HCT116 (cell line): ENCODE measurements around the gene A3GALT2. TPM values are rescaled to one million over a fixed set of nuclear protein-coding genes. Genes with fewer than 3 reads are reported as not detected.

Experiments
- ATAC-seq: fragments of 200-7000 bp; cut with Tn5 transposase; 2 replicates; pipeline ENCODE4 v1.9.1; 2020; ENCODE audit warnings: mild to moderate bottlenecking, moderate library complexity
- BruUV-seq: library from RNA; stranded (reverse); fragments of 400-500 nt; replicated peaks from 2 replicates; lab custom pipeline; 2021; lab: Mats Ljungman, UMichigan
- CTCF ChIA-PET: fragments of 300-600 bp; sonication (Branson Sonifier 250); formaldehyde crosslinking; loops from one replicate; lab custom pipeline; 2021; ENCODE audit warnings: antibody characterized with exemption; lab: Charles Lee
- POLR2A ChIA-PET: fragments of 300-600, 350-600 bp; sonication (Branson Sonifier 250); formaldehyde crosslinking; loops from one replicate; lab custom pipeline; 2021; ENCODE audit warnings: antibody characterized with exemption; lab: Charles Lee
- RAD21 ChIA-PET, 2 experiments: fragments of 300-600 bp; sonication (Branson Sonifier 250); formaldehyde crosslinking; loops; one replicate each; lab custom pipeline; 2023; ENCODE audit warnings: low total read pairs in 2 of 2; ENCODE audit not compliant: uncharacterized antibody in 2 of 2, unreplicated experiment in 2 of 2, low non-redundant PET in 1 of 2; lab: Charles Lee
- DNase-seq: peaks from one replicate; pipeline ENCODE4 v3.0.0-alpha.2; 2010; ENCODE audit warnings: low read depth, low spot score
- H2AFZ ChIP-seq: fragments of 200-600 bp; shearing (Covaris generic), sonication (generic); 2 replicates; pipeline ENCODE4 v1.6.1; 2017; ENCODE audit warnings: low read depth, mixed run types, mixed read lengths, antibody characterized with exemption, low read length; ENCODE audit not compliant: poor library complexity, severe bottlenecking
- H3K27ac ChIP-seq: 2 replicates; pipeline ENCODE4 v1.5.1; 2012; ENCODE audit warnings: low read depth, low read length
- H3K27me3 ChIP-seq: fragments of 200-600 bp; sonication (generic); 2 replicates; pipeline ENCODE4 v1.6.1; 2016; ENCODE audit warnings: mixed run types, low read length, mixed read lengths; ENCODE audit not compliant: insufficient read depth
- H3K36me3 ChIP-seq, 2 experiments: fragments of 200-500 bp in 1 of 2; fragments of 200-600 bp in 1 of 2; sonication (Bioruptor generic) in 1 of 2; sonication (generic) in 1 of 2; 2 replicates each; pipeline versions ENCODE4 v1.5.1 to v1.6.1; 2014 to 2016; ENCODE audit warnings: low read length in 2 of 2, inconsistent platforms in 1 of 2, mixed read lengths in 1 of 2, mixed run types in 1 of 2; ENCODE audit not compliant: insufficient read depth in 2 of 2, control insufficient read depth in 1 of 2
- H3K4me1 ChIP-seq, 2 experiments: fragments of 200-600 bp in 1 of 2; sonication (generic) in 1 of 2; 2 replicates each; pipeline versions ENCODE4 v1.5.1 to v1.6.1; 2012 to 2017; ENCODE audit warnings: low read length in 2 of 2, inconsistent platforms in 1 of 2, mild to moderate bottlenecking in 1 of 2, mixed read lengths in 1 of 2, mixed run types in 1 of 2, moderate library complexity in 1 of 2; ENCODE audit not compliant: insufficient read depth in 2 of 2, control insufficient read depth in 1 of 2
- H3K4me2 ChIP-seq: fragments of 200-600 bp; sonication (generic); 2 replicates; pipeline ENCODE4 v1.6.1; 2017; ENCODE audit warnings: mixed run types, low read length, mixed read lengths
- H3K4me3 ChIP-seq, 2 experiments: fragments of 200-600 bp in 1 of 2; sonication (generic) in 1 of 2; replicated peaks in 1 of 2; 2 replicates each; pipeline ENCODE4 v1.5.1; 2011 to 2016; ENCODE audit warnings: low read length in 2 of 2, control low read depth in 1 of 2, low read depth in 1 of 2, mild to moderate bottlenecking in 1 of 2, mixed read lengths in 1 of 2, mixed run types in 1 of 2
- H3K79me2 ChIP-seq: fragments of 200-600 bp; sonication (generic); 2 replicates; pipeline ENCODE4 v1.6.1; 2017; ENCODE audit warnings: mild to moderate bottlenecking, mixed run types, low read length, moderate library complexity, mixed read lengths; ENCODE audit not compliant: insufficient read depth
- H3K9ac ChIP-seq: fragments of 200-600 bp; sonication (generic); 2 replicates; pipeline ENCODE4 v1.6.1; 2016; ENCODE audit warnings: low read length, mixed read lengths
- H3K9me2 ChIP-seq: fragments of 200-600 bp; sonication (generic), shearing (Covaris generic); 2 replicates; pipeline ENCODE4 v1.6.1; 2017; ENCODE audit warnings: mixed run types, mild to moderate bottlenecking, moderate library complexity; ENCODE audit not compliant: insufficient read depth
- H3K9me3 ChIP-seq, 2 experiments: fragments of 200-500 bp in 1 of 2; fragments of 200-600 bp in 1 of 2; sonication (Bioruptor generic) in 1 of 2; sonication (generic) in 1 of 2; 2 replicates each; pipeline ENCODE4 v1.6.1; 2014 to 2017; ENCODE audit warnings: low read length in 2 of 2, mixed read lengths in 2 of 2, inconsistent platforms in 1 of 2, low read depth in 1 of 2, mild to moderate bottlenecking in 1 of 2, mixed run types in 1 of 2, moderate library complexity in 1 of 2; ENCODE audit not compliant: control insufficient read depth in 1 of 2, insufficient read depth in 1 of 2
- H4K20me1 ChIP-seq: fragments of 200-600 bp; sonication (generic), shearing (Covaris generic); 2 replicates; pipeline ENCODE4 v1.6.1; 2017; ENCODE audit warnings: mixed run types, mild to moderate bottlenecking, moderate library complexity; ENCODE audit not compliant: insufficient read depth
- CBX3 ChIP-seq: IDR thresholded peaks from 2 replicates; pipeline ENCODE4 v1.6.1; 2012; ENCODE audit warnings: low read depth
- CEBPB ChIP-seq: IDR thresholded peaks from 2 replicates; pipeline ENCODE4 v1.6.1; 2012; ENCODE audit warnings: low read depth
- EGR1 ChIP-seq: IDR thresholded peaks from 2 replicates; pipeline ENCODE4 v1.6.1; 2012; ENCODE audit warnings: low read depth
- ELF1 ChIP-seq: IDR thresholded peaks from 2 replicates; pipeline ENCODE4 v1.6.1; 2012; ENCODE audit warnings: low read depth, borderline replicate concordance
- EZH2 ChIP-seq: fragments of 200-600 bp; sonication (generic); IDR thresholded peaks from 2 replicates; pipeline ENCODE4 v1.6.1; 2017; ENCODE audit warnings: antibody characterized with exemption, mixed run types
- EZH2phosphoT487 ChIP-seq: fragments of 200-600 bp; IDR thresholded peaks from 2 replicates; pipeline ENCODE4 v1.6.1; 2018; ENCODE audit warnings: antibody characterized with exemption, borderline replicate concordance
- FOSL1 ChIP-seq: IDR thresholded peaks from 2 replicates; pipeline ENCODE4 v1.6.1; 2012; ENCODE audit warnings: low read depth
- JUND ChIP-seq: IDR thresholded peaks from 2 replicates; pipeline ENCODE4 v1.6.1; 2012
- POLR2A ChIP-seq: IDR thresholded peaks from 2 replicates; pipeline ENCODE4 v1.7.0; 2011; ENCODE audit warnings: borderline replicate concordance; ENCODE audit not compliant: insufficient read depth, insufficient read length; ENCODE audit errors: extremely low read depth
- POLR2AphosphoS5 ChIP-seq: IDR thresholded peaks from 2 replicates; pipeline ENCODE4 v1.6.1; 2011; ENCODE audit warnings: mild to moderate bottlenecking, low read depth, low read length, moderate library complexity
- RAD21 ChIP-seq: IDR thresholded peaks from 2 replicates; pipeline ENCODE4 v1.6.1; 2012; ENCODE audit warnings: low read depth, mild to moderate bottlenecking
- SIN3A ChIP-seq: IDR thresholded peaks from 2 replicates; pipeline ENCODE4 v1.6.1; 2012; ENCODE audit warnings: low read depth
- SP1 ChIP-seq: IDR thresholded peaks from 2 replicates; pipeline ENCODE4 v1.6.1; 2012; ENCODE audit warnings: low read depth
- SRF ChIP-seq: IDR thresholded peaks from 2 replicates; pipeline ENCODE4 v1.6.1; 2012; ENCODE audit warnings: low read depth
- TCF7L2 ChIP-seq: IDR thresholded peaks from 2 replicates; pipeline ENCODE4 v1.7.0; 2011; ENCODE audit warnings: borderline replicate concordance, inconsistent platforms; ENCODE audit not compliant: insufficient read depth, insufficient read length; ENCODE audit errors: extremely low read depth
- YY1 ChIP-seq: IDR thresholded peaks from 2 replicates; pipeline ENCODE4 v1.6.1; 2011; ENCODE audit warnings: low read length, low read depth, moderate library complexity, mild to moderate bottlenecking; ENCODE audit not compliant: insufficient replicate concordance; ENCODE audit errors: extremely low read depth
- intact Hi-C: fragments of 100-400 bp; cut with micrococcal nuclease; formaldehyde crosslinking; loops from 2 replicates; pipeline ENCODE4 v1.10.0; 2022
- total RNA-seq: library from RNA; stranded (reverse); gene quantifications from one replicate; pipeline ENCODE4 v1.2.1, GENCODE V29; 2021; ENCODE audit not compliant: unreplicated experiment
- TF ChIP-seq, protein P1 (sequence below): IDR thresholded peaks from 2 replicates; pipeline ENCODE4 v1.6.1; 2011; ENCODE audit warnings: mild to moderate bottlenecking, low read length, moderate library complexity; ENCODE audit not compliant: insufficient replicate concordance; ENCODE audit errors: extremely low read depth
- TF ChIP-seq, protein P2 (sequence below): IDR thresholded peaks from 2 replicates; pipeline ENCODE4 v1.6.1; 2012; ENCODE audit warnings: low read depth

A3GALT2 gene
- total RNA-seq, 1 experiment from 2014 or later, result not detected

DNA sequence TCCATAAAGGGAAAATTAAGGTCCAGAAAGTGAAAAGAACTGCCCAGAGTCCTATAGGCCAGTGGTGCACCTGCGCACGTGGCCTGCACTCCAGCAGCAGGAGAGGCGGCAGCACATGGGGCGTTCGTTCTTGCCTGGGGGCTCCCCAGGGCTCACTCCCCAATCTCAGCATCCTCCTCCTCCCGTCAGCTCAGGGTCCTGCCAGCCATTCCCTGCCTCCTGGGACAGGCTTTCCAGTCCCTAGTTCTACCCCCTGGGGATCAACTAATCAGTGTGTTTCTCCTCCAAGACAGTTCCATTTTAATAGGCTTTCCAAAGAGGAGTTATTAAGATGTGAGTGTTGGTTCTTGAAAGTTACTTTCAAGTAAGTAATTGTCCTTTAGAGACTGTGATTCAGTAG lies 1.2 kb upstream of the A3GALT2 start:
- ChIA-PET RAD21 (no interaction called here), POLR2A (no interaction called here), CTCF (no interaction called here)
- H3K4me1 ChIP-seq, result no peaks in the 10 kb centered on the region
- H3K79me2 ChIP-seq, result no peaks in the 10 kb centered on the region
- no peak for ATAC-seq
- no peak for TF ChIP-seq SIN3A
- TF ChIP-seq TCF7L2, result no peak
- TF ChIP-seq CBX3, result no peak
- TF ChIP-seq, protein P1, sequence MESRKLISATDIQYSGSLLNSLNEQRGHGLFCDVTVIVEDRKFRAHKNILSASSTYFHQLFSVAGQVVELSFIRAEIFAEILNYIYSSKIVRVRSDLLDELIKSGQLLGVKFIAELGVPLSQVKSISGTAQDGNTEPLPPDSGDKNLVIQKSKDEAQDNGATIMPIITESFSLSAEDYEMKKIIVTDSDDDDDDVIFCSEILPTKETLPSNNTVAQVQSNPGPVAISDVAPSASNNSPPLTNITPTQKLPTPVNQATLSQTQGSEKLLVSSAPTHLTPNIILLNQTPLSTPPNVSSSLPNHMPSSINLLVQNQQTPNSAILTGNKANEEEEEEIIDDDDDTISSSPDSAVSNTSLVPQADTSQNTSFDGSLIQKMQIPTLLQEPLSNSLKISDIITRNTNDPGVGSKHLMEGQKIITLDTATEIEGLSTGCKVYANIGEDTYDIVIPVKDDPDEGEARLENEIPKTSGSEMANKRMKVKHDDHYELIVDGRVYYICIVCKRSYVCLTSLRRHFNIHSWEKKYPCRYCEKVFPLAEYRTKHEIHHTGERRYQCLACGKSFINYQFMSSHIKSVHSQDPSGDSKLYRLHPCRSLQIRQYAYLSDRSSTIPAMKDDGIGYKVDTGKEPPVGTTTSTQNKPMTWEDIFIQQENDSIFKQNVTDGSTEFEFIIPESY, result no peak
- no peak for TF ChIP-seq FOSL1
- peak; percentile 15; the same call in 1 of the 2 replicates for TF ChIP-seq JUND
- no peak for TF ChIP-seq RAD21
- no peak for TF ChIP-seq EZH2
- TF ChIP-seq EGR1, result no peak
- peak; percentile 44 for TF ChIP-seq POLR2AphosphoS5
- no peak for TF ChIP-seq YY1
- TF ChIP-seq CEBPB, result no peak
- TF ChIP-seq ELF1, result no peak
- no peak for TF ChIP-seq SP1
- no peak for TF ChIP-seq POLR2A
- TF ChIP-seq SRF, result no peak
- TF ChIP-seq EZH2phosphoT487, result no peak
- TF ChIP-seq, protein P2, sequence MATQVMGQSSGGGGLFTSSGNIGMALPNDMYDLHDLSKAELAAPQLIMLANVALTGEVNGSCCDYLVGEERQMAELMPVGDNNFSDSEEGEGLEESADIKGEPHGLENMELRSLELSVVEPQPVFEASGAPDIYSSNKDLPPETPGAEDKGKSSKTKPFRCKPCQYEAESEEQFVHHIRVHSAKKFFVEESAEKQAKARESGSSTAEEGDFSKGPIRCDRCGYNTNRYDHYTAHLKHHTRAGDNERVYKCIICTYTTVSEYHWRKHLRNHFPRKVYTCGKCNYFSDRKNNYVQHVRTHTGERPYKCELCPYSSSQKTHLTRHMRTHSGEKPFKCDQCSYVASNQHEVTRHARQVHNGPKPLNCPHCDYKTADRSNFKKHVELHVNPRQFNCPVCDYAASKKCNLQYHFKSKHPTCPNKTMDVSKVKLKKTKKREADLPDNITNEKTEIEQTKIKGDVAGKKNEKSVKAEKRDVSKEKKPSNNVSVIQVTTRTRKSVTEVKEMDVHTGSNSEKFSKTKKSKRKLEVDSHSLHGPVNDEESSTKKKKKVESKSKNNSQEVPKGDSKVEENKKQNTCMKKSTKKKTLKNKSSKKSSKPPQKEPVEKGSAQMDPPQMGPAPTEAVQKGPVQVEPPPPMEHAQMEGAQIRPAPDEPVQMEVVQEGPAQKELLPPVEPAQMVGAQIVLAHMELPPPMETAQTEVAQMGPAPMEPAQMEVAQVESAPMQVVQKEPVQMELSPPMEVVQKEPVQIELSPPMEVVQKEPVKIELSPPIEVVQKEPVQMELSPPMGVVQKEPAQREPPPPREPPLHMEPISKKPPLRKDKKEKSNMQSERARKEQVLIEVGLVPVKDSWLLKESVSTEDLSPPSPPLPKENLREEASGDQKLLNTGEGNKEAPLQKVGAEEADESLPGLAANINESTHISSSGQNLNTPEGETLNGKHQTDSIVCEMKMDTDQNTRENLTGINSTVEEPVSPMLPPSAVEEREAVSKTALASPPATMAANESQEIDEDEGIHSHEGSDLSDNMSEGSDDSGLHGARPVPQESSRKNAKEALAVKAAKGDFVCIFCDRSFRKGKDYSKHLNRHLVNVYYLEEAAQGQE, result no peak
- DNase-seq, result no peak
- H3K9me3 ChIP-seq, result no peaks in the 10 kb centered on the region
- peaks cover 38 to 42% of the 10 kb centered on the region in 2 experiments for H3K36me3 ChIP-seq
- H3K9ac ChIP-seq, result no peak overlapping the region
- no peaks in the 10 kb centered on the region for H3K9me2 ChIP-seq
- intact Hi-C loops, result no loop called here
- no peak overlapping the region for H3K4me2 ChIP-seq
- no peaks in the 10 kb centered on the region for H3K27me3 ChIP-seq
- no peaks in the 10 kb centered on the region for H4K20me1 ChIP-seq
- BruUV-seq, result no TSS peak
- H3K27ac ChIP-seq, result no peak overlapping the region
- no peak overlapping the region for H2AFZ ChIP-seq
- H3K4me3 ChIP-seq, result no peak overlapping the region
